GM19395 (cell line): ENCODE data around the gene TRANK1.
A peak's percentile ranks its signal among the peaks of the same experiment; 100 is the strongest.
"Not testable (repeated sequence)": the region's sequence is repeated elsewhere in the genome, so short reads cannot be mapped to it uniquely, and the experiment has no call there.

Source experiments
- ATAC-seq: cut with Tn5 transposase; IDR thresholded peaks from one replicate; pipeline ENCODE4 v1.9.1; 2021; ENCODE audit warnings: mild to moderate bottlenecking, moderate library complexity; ENCODE audit not compliant: unreplicated experiment

TRANK1 gene

GRCh38 chr3:36944641-36945270 is at the start of gene TRANK1:
Gene TRANK1 (minus strand): TSS chr3:36945054. CDS start chr3:36944809, 245 bp downstream.
- peak; percentile 73 for ATAC-seq

DNA sequence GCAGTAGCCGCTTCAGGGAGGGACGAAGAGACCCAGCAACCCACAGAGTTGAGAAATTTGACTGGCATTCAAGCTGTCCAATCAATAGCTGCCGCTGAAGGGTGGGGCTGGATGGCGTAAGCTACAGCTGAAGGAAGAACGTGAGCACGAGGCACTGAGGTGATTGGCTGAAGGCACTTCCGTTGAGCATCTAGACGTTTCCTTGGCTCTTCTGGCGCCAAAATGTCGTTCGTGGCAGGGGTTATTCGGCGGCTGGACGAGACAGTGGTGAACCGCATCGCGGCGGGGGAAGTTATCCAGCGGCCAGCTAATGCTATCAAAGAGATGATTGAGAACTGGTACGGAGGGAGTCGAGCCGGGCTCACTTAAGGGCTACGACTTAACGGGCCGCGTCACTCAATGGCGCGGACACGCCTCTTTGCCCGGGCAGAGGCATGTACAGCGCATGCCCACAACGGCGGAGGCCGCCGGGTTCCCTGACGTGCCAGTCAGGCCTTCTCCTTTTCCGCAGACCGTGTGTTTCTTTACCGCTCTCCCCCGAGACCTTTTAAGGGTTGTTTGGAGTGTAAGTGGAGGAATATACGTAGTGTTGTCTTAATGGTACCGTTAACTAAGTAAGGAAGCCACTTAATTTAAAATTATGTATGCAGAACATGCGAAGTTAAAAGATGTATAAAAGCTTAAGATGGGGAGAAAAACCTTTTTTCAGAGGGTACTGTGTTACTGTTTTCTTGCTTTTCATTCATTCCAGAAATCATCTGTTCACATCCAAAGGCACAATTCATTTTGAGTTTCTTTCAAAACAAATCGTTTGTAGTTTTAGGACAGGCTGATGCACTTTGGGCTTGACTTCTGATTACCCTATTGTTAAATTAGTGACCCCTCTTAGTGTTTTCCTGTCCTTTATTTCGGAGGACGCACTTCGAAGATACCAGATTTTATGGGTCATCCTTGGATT is 48.8 kb upstream of the TRANK1 start, which contains the start of gene MLH1:
MLH1 (plus strand) TSS at position 193 of the 958 bp plus-strand sequence; CDS start at position 223, 30 bp downstream.
- peak; percentile 92 for ATAC-seq

DNA sequence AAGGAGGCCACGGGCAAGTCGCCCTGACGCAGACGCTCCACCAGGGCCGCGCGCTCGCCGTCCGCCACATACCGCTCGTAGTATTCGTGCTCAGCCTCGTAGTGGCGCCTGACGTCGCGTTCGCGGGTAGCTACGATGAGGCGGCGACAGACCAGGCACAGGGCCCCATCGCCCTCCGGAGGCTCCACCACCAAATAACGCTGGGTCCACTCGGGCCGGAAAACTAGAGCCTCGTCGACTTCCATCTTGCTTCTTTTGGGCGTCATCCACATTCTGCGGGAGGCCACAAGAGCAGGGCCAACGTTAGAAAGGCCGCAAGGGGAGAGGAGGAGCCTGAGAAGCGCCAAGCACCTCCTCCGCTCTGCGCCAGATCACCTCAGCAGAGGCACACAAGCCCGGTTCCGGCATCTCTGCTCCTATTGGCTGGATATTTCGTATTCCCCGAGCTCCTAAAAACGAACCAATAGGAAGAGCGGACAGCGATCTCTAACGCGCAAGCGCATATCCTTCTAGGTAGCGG is 48.0 kb upstream of the TRANK1 start, which contains the start of gene EPM2AIP1:
EPM2AIP1 (minus strand) TSS at position 326 of the 520 bp plus-strand sequence; CDS start at position 272, 54 bp downstream.
- peak; percentile 88 for ATAC-seq

- no peak for ATAC-seq
These were observed 47.3 kb upstream of the TRANK1 start for GRCh38 chr3:36991923-36992805.

- no peak for ATAC-seq
These were observed 46.3 kb upstream of the TRANK1 start for GRCh38 chr3:36991147-36991546.

- no peak for ATAC-seq
These were observed 44.7 kb upstream of the TRANK1 start for GRCh38 chr3:36989568-36989967.

DNA sequence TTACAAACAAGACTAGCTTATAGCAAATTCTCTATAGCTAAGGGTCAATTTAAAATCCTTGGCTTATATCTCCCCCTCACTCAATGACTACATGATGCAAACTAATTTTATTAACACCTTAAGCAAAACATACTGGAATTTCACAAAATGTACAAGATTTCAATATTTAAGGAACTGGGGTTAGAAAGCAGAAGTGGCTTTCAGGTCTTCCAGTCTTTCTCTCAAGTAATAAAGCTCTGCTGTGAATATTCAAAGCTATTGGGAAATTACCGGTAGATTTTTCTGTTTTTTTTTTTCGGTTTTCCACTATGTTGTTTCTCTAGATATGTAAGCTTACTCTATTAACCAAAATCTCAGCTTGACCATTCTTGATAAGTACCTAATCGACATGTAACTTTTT is 44.2 kb upstream of the TRANK1 start:
- no peak for ATAC-seq

DNA sequence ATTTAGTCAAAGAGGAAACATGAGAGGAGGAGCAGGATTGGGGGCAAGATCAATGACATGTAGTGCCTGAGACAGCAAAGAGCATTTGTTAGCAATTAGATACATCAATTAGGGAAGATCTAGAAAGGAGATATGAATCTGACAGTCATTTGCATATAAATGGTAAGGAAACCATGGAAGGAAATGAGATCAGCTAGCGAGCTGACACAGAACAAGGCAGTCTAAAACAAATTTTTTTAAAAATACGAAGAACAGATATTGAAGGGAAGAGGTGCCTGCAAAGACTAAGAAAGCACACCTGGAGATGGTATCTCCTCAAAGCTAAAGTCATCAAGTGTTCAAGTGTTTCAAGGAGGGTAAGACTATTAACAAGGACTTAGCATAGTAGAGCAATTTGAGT is 43.5 kb upstream of the TRANK1 start:
- no peak for ATAC-seq

- ATAC-seq: no peak
These were observed 36.2 kb upstream of the TRANK1 start for GRCh38 chr3:36981006-36981405.

- no peak for ATAC-seq
These were observed 28.3 kb upstream of the TRANK1 start for GRCh38 chr3:36973139-36973538.

DNA sequence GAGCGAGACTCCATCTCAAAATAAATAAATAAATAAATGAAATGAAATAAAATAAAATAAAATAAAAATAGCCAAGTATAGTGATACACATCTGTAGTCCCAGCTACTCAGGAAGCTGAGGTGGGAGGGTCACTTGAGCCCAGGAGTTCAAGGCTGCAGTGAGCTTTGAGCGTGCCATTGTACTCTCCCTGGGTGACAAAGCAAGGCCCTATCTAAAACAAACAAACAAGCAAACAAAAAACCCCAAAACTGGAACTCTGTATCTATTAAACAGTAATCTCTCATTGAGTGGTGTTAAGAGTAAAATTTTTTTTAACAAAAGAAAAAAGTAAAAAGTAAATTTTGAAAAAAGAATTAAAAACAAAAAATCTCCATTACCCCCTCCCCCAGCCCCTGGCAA is 27.3 kb upstream of the TRANK1 start:
- ATAC-seq: no peak

- peak; percentile 99 for ATAC-seq
These were observed 24.9 kb upstream of the TRANK1 start for GRCh38 chr3:36969540-36970432.

GRCh38 chr3:36969085-36969484 is 24.2 kb upstream of the TRANK1 start:
- no peak for ATAC-seq

GRCh38 chr3:36965440-36965839 is 20.6 kb upstream of the TRANK1 start:
- no peak for ATAC-seq

- ATAC-seq: peak; percentile 63
These were observed 20.0 kb upstream of the TRANK1 start for GRCh38 chr3:36964817-36965216.

- ATAC-seq: no peak
These were observed 19.5 kb upstream of the TRANK1 start for GRCh38 chr3:36964331-36964730.

GRCh38 chr3:36963008-36963407 is 18.2 kb upstream of the TRANK1 start:
- not testable (repeated sequence) for ATAC-seq

DNA sequence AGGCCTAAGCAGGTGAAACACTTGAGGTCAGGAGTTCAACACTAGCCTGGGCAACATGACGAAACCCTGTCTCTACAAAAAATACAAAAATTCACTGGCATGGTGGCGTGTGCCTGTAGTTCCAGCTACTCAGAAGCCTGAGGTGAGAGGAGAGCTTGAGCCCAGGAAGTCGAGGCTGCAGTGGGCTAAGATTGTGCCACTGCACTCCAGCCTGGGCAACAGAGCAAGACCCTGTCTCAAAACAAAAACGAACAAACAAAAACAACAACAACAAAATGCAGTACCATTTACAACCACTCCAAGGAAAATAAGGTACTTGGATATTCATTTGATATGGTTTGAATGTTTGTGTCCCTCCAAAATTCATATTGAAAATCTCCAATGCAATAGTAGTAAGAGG is 15.6 kb upstream of the TRANK1 start:
- ATAC-seq: no peak

DNA sequence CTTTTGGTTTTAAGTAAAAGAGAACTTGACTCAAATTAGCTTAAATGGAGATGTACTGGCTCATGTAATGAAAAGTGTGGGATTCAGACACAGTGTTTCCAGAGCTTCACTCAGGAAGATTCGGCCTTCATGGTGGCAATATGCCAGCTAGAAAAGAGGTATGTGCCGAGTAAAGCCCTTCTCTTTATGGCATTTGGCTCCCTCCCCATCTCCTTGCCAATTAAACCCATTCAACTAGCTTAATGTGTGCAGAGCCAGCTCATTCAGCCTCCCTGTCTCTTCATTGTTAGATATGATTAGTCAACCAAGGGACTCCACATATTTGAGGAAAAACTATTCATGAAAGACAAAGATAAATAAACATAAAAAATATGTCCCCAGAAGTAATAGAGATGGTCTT is 15.0 kb upstream of the TRANK1 start:
- ATAC-seq: no peak
